Ovary (tissue), 3 donors: ENCODE measurements around the gene NAPG.

Source experiments
- EP300 ChIP-seq: sonication (generic); formaldehyde crosslinking; IDR thresholded peaks from one replicate; pipeline ENCODE4 v1.6.1; 2017; ENCODE audit warnings: antibody characterized with exemption
- TF ChIP-seq, protein P1 (sequence below), 3 donors: fragments of 450-650 bp in 2 of 3; fragments of 200-600 bp in 1 of 3; IDR thresholded peaks; one replicate each; pipeline versions ENCODE4 v1.5.1 to v1.8.0; 2016 to 2022; ENCODE audit warnings: antibody characterized with exemption in 3 of 3, mild to moderate bottlenecking in 1 of 3
- donor health status: DM: no; HTN: no; CAD: no.

DNA sequence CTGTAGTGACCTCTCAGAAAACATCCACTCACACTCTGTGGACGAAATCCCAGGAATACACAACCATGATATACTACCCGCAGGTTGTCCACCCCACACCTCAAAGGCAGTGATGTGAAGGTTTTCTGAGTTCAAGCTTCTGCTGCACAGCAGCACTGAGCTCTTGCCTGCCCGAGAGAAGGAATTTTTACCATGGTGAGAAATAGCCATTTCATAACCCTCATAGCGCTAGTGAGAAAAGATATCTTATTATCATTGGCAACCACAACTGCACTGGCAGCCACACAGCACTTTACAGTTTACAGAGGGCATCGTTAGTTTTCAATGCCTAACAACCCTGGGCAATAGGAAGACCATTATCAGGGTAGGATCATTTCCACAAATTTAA, 36.9 kb downstream of the NAPG start:
- TF ChIP-seq, protein P1, sequence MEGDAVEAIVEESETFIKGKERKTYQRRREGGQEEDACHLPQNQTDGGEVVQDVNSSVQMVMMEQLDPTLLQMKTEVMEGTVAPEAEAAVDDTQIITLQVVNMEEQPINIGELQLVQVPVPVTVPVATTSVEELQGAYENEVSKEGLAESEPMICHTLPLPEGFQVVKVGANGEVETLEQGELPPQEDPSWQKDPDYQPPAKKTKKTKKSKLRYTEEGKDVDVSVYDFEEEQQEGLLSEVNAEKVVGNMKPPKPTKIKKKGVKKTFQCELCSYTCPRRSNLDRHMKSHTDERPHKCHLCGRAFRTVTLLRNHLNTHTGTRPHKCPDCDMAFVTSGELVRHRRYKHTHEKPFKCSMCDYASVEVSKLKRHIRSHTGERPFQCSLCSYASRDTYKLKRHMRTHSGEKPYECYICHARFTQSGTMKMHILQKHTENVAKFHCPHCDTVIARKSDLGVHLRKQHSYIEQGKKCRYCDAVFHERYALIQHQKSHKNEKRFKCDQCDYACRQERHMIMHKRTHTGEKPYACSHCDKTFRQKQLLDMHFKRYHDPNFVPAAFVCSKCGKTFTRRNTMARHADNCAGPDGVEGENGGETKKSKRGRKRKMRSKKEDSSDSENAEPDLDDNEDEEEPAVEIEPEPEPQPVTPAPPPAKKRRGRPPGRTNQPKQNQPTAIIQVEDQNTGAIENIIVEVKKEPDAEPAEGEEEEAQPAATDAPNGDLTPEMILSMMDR (IDR thresholded peaks at IDR 0.05), result no peak
- no peak for TF ChIP-seq EP300
